CD14-positive monocyte (primary cell): ENCODE results near the gene DNM2. TPM values are rescaled to one million over a fixed set of nuclear protein-coding genes. Genes with fewer than 3 reads are reported as not detected.

Experiments used
- DNase-seq, 3 donors: peaks; one replicate each; pipeline ENCODE4 v3.0.0-alpha.2; 2011 to 2022
- H2AFZ ChIP-seq: 2 replicates; pipeline ENCODE4 v1.6.0; 2012; ENCODE audit warnings: mild to moderate bottlenecking, low read depth, low read length, inconsistent platforms; ENCODE audit not compliant: insufficient read depth, poor library complexity, severe bottlenecking
- H3K27ac ChIP-seq, 2 donors: 1 replicate in 1 of 2; 2 replicates in 1 of 2; pipeline ENCODE4 v1.5.1; 2012 to 2013; ENCODE audit warnings: low read length in 2 of 2, control low read depth in 1 of 2, inconsistent platforms in 1 of 2, low read depth in 1 of 2, mild to moderate bottlenecking in 1 of 2
- H3K27me3 ChIP-seq, 2 donors: one replicate each; pipeline versions ENCODE4 v1.6.0 to v1.6.1; 2011 to 2013; ENCODE audit warnings: low read length in 2 of 2; ENCODE audit not compliant: control insufficient read depth in 2 of 2, insufficient read depth in 2 of 2
- H3K36me3 ChIP-seq, 2 donors: replicated peaks in 1 of 2; 1 replicate in 1 of 2; 2 replicates in 1 of 2; pipeline versions ENCODE4 v1.5.1 to v1.6.1; 2012 to 2013; ENCODE audit warnings: low read length in 2 of 2, control low read depth in 1 of 2, inconsistent platforms in 1 of 2, mild to moderate bottlenecking in 1 of 2; ENCODE audit not compliant: insufficient read depth in 2 of 2, control insufficient read depth in 1 of 2
- H3K4me1 ChIP-seq, 2 donors: 1 replicate in 1 of 2; 2 replicates in 1 of 2; pipeline versions ENCODE4 v1.5.1 to v1.6.1; 2012 to 2013; ENCODE audit warnings: low read length in 2 of 2, control low read depth in 1 of 2, inconsistent platforms in 1 of 2, mild to moderate bottlenecking in 1 of 2, moderate library complexity in 1 of 2; ENCODE audit not compliant: insufficient read depth in 2 of 2, control insufficient read depth in 1 of 2
- H3K4me2 ChIP-seq: replicated peaks from 2 replicates; pipeline ENCODE3; 2012; ENCODE audit warnings: low read length, moderate library complexity, mild to moderate bottlenecking; ENCODE audit not compliant: poor library complexity, severe bottlenecking; ENCODE audit errors: extremely low read depth
- H3K4me3 ChIP-seq, 3 experiments: fragments of 200-600 bp in 1 of 3; sonication (generic) in 1 of 3; replicated peaks in 1 of 3; 1 replicate in 2 of 3; 2 replicates in 1 of 3; pipeline ENCODE4 v1.5.1; 2011 to 2013; ENCODE audit warnings: low read length in 3 of 3, mild to moderate bottlenecking in 3 of 3, control low read depth in 2 of 3, low read depth in 2 of 3, inconsistent platforms in 1 of 3, moderate library complexity in 1 of 3
- H3K79me2 ChIP-seq: 2 replicates; pipeline ENCODE4 v1.6.0; 2012; ENCODE audit warnings: mild to moderate bottlenecking, control low read depth, inconsistent platforms, low read length, moderate library complexity; ENCODE audit not compliant: insufficient read depth
- H3K9ac ChIP-seq: 2 replicates; pipeline ENCODE4 v1.6.0; 2017; ENCODE audit warnings: low read length, mild to moderate bottlenecking; ENCODE audit not compliant: insufficient read depth, poor library complexity, severe bottlenecking
- H3K9me3 ChIP-seq, 2 donors: replicated peaks in 1 of 2; 1 replicate in 1 of 2; 2 replicates in 1 of 2; pipeline versions ENCODE4 v1.5.1 to v1.6.1; 2012 to 2013; ENCODE audit warnings: low read length in 2 of 2, control low read depth in 1 of 2; ENCODE audit not compliant: control insufficient read depth in 1 of 2, insufficient read depth in 1 of 2
- H4K20me1 ChIP-seq: 2 replicates; pipeline ENCODE4 v1.6.0; 2012; ENCODE audit warnings: mild to moderate bottlenecking, low read length, control low read depth, moderate library complexity; ENCODE audit not compliant: insufficient read depth
- H3K27ac Mint-ChIP-seq, 7 donors: one replicate each; pipeline ENCODE4 v1.8.0; 2020; ENCODE audit warnings: mild to moderate bottlenecking in 7 of 7, mixed read lengths in 7 of 7, moderate library complexity in 6 of 7, inconsistent platforms in 2 of 7
- H3K27me3 Mint-ChIP-seq, 3 donors: one replicate each; pipeline ENCODE4 v1.8.0; 2021 to 2022; ENCODE audit warnings: low read depth in 3 of 3, mild to moderate bottlenecking in 3 of 3, mixed read lengths in 3 of 3, moderate library complexity in 3 of 3, inconsistent platforms in 1 of 3
- H3K36me3 Mint-ChIP-seq, 2 donors: one replicate each; pipeline ENCODE4 v1.8.0; 2020; ENCODE audit warnings: mixed read lengths in 2 of 2, inconsistent platforms in 1 of 2, mild to moderate bottlenecking in 1 of 2
- H3K4me1 Mint-ChIP-seq: one replicate; pipeline ENCODE4 v1.8.0; 2020; ENCODE audit warnings: mild to moderate bottlenecking, mixed read lengths
- H3K4me3 Mint-ChIP-seq, 2 donors: one replicate each; pipeline ENCODE4 v1.8.0; 2020; ENCODE audit warnings: mild to moderate bottlenecking in 2 of 2, mixed read lengths in 2 of 2, moderate library complexity in 1 of 2
- H3K9me3 Mint-ChIP-seq, 7 donors: one replicate each; pipeline ENCODE4 v1.8.0; 2020 to 2022; ENCODE audit warnings: mixed read lengths in 7 of 7, mild to moderate bottlenecking in 6 of 7, moderate library complexity in 6 of 7, inconsistent platforms in 2 of 7
- WGBS: methylation state at CpG from one replicate; pipeline ENCODE4 v1.1.5; 2013; ENCODE audit warnings: missing lambda C conversion rate; ENCODE audit not compliant: insufficient coverage; 5-methylcytosine and 5-hydroxymethylcytosine counted together
- intact Hi-C, 2 donors: fragments of 100-400 bp; cut with micrococcal nuclease; formaldehyde crosslinking; loops; one replicate each; pipeline versions ENCODE4 v1.15.0 to v1.15.1; 2023
- polyA plus RNA-seq, 3 donors: library from polyadenylated mRNA; depleted of rRNA in 1 of 3; unstranded in 2 of 3; stranded (reverse) in 1 of 3; fragments of 300-500 nt in 2 of 3; fragments of >200 nt in 1 of 3; fragmentation: Illumina TruSeq in 2 of 3; gene quantifications; 1 replicate in 2 of 3; 2 replicates in 1 of 3; pipeline ENCODE4 v1.2.3, GENCODE V29; 2012 to 2021
- TF ChIP-seq, protein P1 (sequence below): fragments of 200-600 bp; IDR thresholded peaks from one replicate; pipeline ENCODE4 v1.8.0; 2022; ENCODE audit warnings: antibody characterized with exemption, mild to moderate bottlenecking

Gene DNM2
- polyA plus RNA-seq, 3 donors, result 53.0 to 186 (median 69.5) TPM

DNA sequence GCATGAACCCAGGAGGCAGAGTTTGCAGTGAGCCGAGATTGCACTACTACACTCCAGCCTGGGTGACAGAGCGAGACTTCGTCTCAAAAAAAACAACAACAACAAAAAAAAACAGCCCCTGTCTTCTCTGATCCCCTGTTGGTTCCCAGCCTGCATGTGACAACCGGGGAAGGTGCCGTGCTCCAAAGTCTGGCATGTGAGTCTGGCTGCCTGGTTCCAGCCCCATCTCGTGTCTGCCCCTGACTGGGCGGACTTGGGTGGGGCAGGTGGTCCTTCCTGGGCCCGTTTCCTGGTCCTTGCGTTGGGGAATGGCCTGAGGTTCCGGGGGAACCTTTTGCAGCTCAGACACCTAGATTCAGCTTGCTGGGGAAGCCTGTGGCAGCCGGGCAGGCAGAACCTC is 50.5 kb downstream of the DNM2 start:
- Mint-ChIP-seq H3K4me3 (no peak overlapping the region), H3K27ac (peak overlapping the region in 3 of 7 donors; percentile 25 to 78 (median 72)), H3K27me3 (peaks cover 0 to 3% (median 0%) of the 10 kb centered on the region in 3 donors), H3K9me3 (peaks cover 0 to 3% (median 0%) of the 10 kb centered on the region in 7 donors), H3K4me1 (peaks cover 27% of the 10 kb centered on the region), H3K36me3 (peaks cover 45 to 74% of the 10 kb centered on the region in 2 donors)
- Histone ChIP-seq H3K79me2 (peaks cover 92% of the 10 kb centered on the region), H3K9ac (no peak overlapping the region), H3K9me3 (no peaks in the 10 kb centered on the region), H3K36me3 (peaks cover 34 to 83% of the 10 kb centered on the region in 2 donors), H4K20me1 (peaks cover 87% of the 10 kb centered on the region), H3K27me3 (no peaks in the 10 kb centered on the region), H3K4me3 (no peak overlapping the region), H3K4me1 (peaks cover 3 to 8% of the 10 kb centered on the region in 2 donors), H2AFZ (no peak overlapping the region), H3K4me2 (no peak overlapping the region), H3K27ac (peak overlapping the region; percentile 18 to 36)
- WGBS, result 95% methylated on average over 8 of the region's 11 CpGs
- TF ChIP-seq, protein P1, sequence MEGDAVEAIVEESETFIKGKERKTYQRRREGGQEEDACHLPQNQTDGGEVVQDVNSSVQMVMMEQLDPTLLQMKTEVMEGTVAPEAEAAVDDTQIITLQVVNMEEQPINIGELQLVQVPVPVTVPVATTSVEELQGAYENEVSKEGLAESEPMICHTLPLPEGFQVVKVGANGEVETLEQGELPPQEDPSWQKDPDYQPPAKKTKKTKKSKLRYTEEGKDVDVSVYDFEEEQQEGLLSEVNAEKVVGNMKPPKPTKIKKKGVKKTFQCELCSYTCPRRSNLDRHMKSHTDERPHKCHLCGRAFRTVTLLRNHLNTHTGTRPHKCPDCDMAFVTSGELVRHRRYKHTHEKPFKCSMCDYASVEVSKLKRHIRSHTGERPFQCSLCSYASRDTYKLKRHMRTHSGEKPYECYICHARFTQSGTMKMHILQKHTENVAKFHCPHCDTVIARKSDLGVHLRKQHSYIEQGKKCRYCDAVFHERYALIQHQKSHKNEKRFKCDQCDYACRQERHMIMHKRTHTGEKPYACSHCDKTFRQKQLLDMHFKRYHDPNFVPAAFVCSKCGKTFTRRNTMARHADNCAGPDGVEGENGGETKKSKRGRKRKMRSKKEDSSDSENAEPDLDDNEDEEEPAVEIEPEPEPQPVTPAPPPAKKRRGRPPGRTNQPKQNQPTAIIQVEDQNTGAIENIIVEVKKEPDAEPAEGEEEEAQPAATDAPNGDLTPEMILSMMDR, result no peak
- intact Hi-C loops, result no loop called here
- DNase-seq, result no peak

- Mint-ChIP-seq H3K36me3 (peaks cover 46 to 74% of the 10 kb centered on the region in 2 donors), H3K4me3 (no peak overlapping the region), H3K4me1 (peaks cover 23% of the 10 kb centered on the region), H3K27ac (peak overlapping the region in 5 of 7 donors; percentile 50 to 85 (median 57)), H3K27me3 (peaks cover 0 to 3% (median 0%) of the 10 kb centered on the region in 3 donors), H3K9me3 (peaks cover 0 to 3% (median 0%) of the 10 kb centered on the region in 7 donors)
- H3K4me2 ChIP-seq, result no peak overlapping the region
- intact Hi-C loops, result no loop called here
- TF ChIP-seq, protein P1, result no peak
- peaks cover 34 to 81% of the 10 kb centered on the region in 2 donors for H3K36me3 ChIP-seq
- H3K27ac ChIP-seq, result peak overlapping the region in 1 of 2 donors; percentile 63
- no peak overlapping the region for H3K4me3 ChIP-seq
- no peak overlapping the region for H2AFZ ChIP-seq
- peaks cover 90% of the 10 kb centered on the region for H3K79me2 ChIP-seq
- H3K9me3 ChIP-seq, result no peaks in the 10 kb centered on the region
- peaks cover 81% of the 10 kb centered on the region for H4K20me1 ChIP-seq
- H3K27me3 ChIP-seq, result no peaks in the 10 kb centered on the region
- 92% methylated on average over 5 of the region's 6 CpGs for WGBS
- DNase-seq, result no peak
- peak overlapping the region; percentile 17 for H3K9ac ChIP-seq
- H3K4me1 ChIP-seq, result peaks cover 3 to 8% of the 10 kb centered on the region in 2 donors
These were observed 51.1 kb downstream of the DNM2 start for GRCh38 chr19:10768936-10769335.
